C4-2B (cell line): Measurements from ENCODE around the gene JTB.

Experiments
- CTCF ChIP-seq: fragments of 450-650 bp; conservative IDR thresholded peaks from 2 replicates; pipeline ENCODE4 v1.5.1; 2017; ENCODE audit warnings: mild to moderate bottlenecking
- ZFX ChIP-seq: fragments of 450-650 bp; IDR thresholded peaks from 2 replicates; pipeline ENCODE4 v1.6.1; 2017

GRCh38 chr1:153968408-153968807 is 9.1 kb downstream of the JTB start:
- TF ChIP-seq CTCF (no peak), ZFX (no peak)
